Suprapubic skin (tissue), 4 donors: ENCODE results near the gene PRKAG2. TPM values are rescaled to one million over a fixed set of nuclear protein-coding genes. Genes with fewer than 3 reads are reported as not detected.

Experiments used
- DNase-seq, 2 donors: peaks; one replicate each; pipeline ENCODE4 v3.0.0-alpha.2; 2019; ENCODE audit warnings: low spot score in 2 of 2
- H3K27ac ChIP-seq: fragments of 200-600 bp; sonication (generic); one replicate; pipeline ENCODE4 v1.5.1; 2019
- H3K27me3 ChIP-seq: fragments of 200-600 bp; sonication (generic); one replicate; pipeline ENCODE4 v1.5.1; 2019
- H3K36me3 ChIP-seq: fragments of 200-600 bp; sonication (generic); one replicate; pipeline ENCODE4 v1.5.1; 2019
- H3K4me1 ChIP-seq: fragments of 200-600 bp; sonication (generic); one replicate; pipeline ENCODE4 v1.5.1; 2019
- H3K4me3 ChIP-seq: fragments of 200-600 bp; sonication (generic); one replicate; pipeline ENCODE4 v1.5.1; 2019; ENCODE audit warnings: mild to moderate bottlenecking
- H3K9me3 ChIP-seq: fragments of 200-600 bp; sonication (generic); one replicate; pipeline ENCODE4 v1.5.1; 2019
- CTCF ChIP-seq, 2 donors: fragments of 200-600 bp in 1 of 2; fragments of 450-650 bp in 1 of 2; sonication (generic) in 1 of 2; IDR thresholded peaks; one replicate each; pipeline ENCODE4 v1.5.1; 2016 to 2019; ENCODE audit warnings: antibody characterized with exemption in 2 of 2, mild to moderate bottlenecking in 1 of 2, moderate library complexity in 1 of 2
- EP300 ChIP-seq: sonication (generic); formaldehyde crosslinking; IDR thresholded peaks from one replicate; pipeline ENCODE4 v1.6.1; 2017; ENCODE audit warnings: antibody characterized with exemption
- POLR2A ChIP-seq, 2 donors: fragments of 450-650 bp; IDR thresholded peaks; one replicate each; pipeline ENCODE4 v1.6.1; 2017; ENCODE audit warnings: antibody characterized with exemption in 2 of 2, mild to moderate bottlenecking in 2 of 2, moderate library complexity in 2 of 2
- POLR2AphosphoS5 ChIP-seq, 3 donors: sonication (generic); formaldehyde crosslinking; IDR thresholded peaks; one replicate each; pipeline ENCODE4 v1.6.1; 2017; ENCODE audit warnings: antibody characterized with exemption in 3 of 3
- WGBS: methylation state at CpG from one replicate; pipeline ENCODE4 v1.1.5; 2018; 5-methylcytosine and 5-hydroxymethylcytosine counted together
- total RNA-seq, 4 donors: library from RNA; depleted of rRNA; stranded (reverse); fragments of >200 nt; gene quantifications; one replicate each; pipeline ENCODE4 v1.1.0, GENCODE V29; 2016

PRKAG2 gene
- total RNA-seq, 4 donors from 2014 or later: 16.5 to 40.0 (median 17.3) TPM

- DNase-seq: no peak
- 66% methylated on average over 14 of the region's 14 CpGs for WGBS
- H3K4me3 ChIP-seq: no peak overlapping the region
- H3K27me3 ChIP-seq: no peaks in the 10 kb centered on the region
- no peaks in the 10 kb centered on the region for H3K9me3 ChIP-seq
- no peaks in the 10 kb centered on the region for H3K4me1 ChIP-seq
- no peaks in the 10 kb centered on the region for H3K36me3 ChIP-seq
- no peak overlapping the region for H3K27ac ChIP-seq
- no peak for TF ChIP-seq EP300
- TF ChIP-seq CTCF (IDR thresholded peaks at IDR 0.05): no peak
- no peak for TF ChIP-seq POLR2AphosphoS5 (IDR thresholded peaks at IDR 0.05)
- TF ChIP-seq POLR2A (IDR thresholded peaks at IDR 0.05): no peak
Measured at GRCh38 chr7:151715666-151716315, 161.1 kb downstream of the PRKAG2 start.

- TF ChIP-seq CTCF (IDR thresholded peaks at IDR 0.05): no peak
- TF ChIP-seq POLR2A (IDR thresholded peaks at IDR 0.05): no peak
- TF ChIP-seq POLR2AphosphoS5 (IDR thresholded peaks at IDR 0.05): no peak
- no peak for TF ChIP-seq EP300
- H3K27me3 ChIP-seq: no peaks in the 10 kb centered on the region
- WGBS: 91% methylated on average over 24 of the region's 24 CpGs
- no peak overlapping the region for H3K4me3 ChIP-seq
- DNase-seq: no peak
- H3K27ac ChIP-seq: no peak overlapping the region
- H3K9me3 ChIP-seq: no peaks in the 10 kb centered on the region
- H3K4me1 ChIP-seq: no peaks in the 10 kb centered on the region
- no peaks in the 10 kb centered on the region for H3K36me3 ChIP-seq
Measured at GRCh38 chr7:151714201-151714600, 162.7 kb downstream of the PRKAG2 start.

- WGBS: 84% methylated on average over 7 of the region's 7 CpGs
- Histone ChIP-seq H3K27ac (no peak overlapping the region), H3K36me3 (no peaks in the 10 kb centered on the region), H3K27me3 (no peaks in the 10 kb centered on the region), H3K9me3 (no peaks in the 10 kb centered on the region), H3K4me1 (no peaks in the 10 kb centered on the region), H3K4me3 (no peak overlapping the region)
- TF ChIP-seq POLR2AphosphoS5 (IDR thresholded peaks at IDR 0.05): no peak
- TF ChIP-seq POLR2A (IDR thresholded peaks at IDR 0.05): no peak
- no peak for TF ChIP-seq CTCF (IDR thresholded peaks at IDR 0.05)
- no peak for TF ChIP-seq EP300
- DNase-seq: no peak
Measured at GRCh38 chr7:151712810-151713125, 164.1 kb downstream of the PRKAG2 start.

- WGBS: 80% methylated on average over 14 of the region's 25 CpGs
- Histone ChIP-seq H3K4me3 (no peak overlapping the region), H3K27ac (no peak overlapping the region), H3K9me3 (no peaks in the 10 kb centered on the region), H3K27me3 (no peaks in the 10 kb centered on the region), H3K4me1 (no peaks in the 10 kb centered on the region), H3K36me3 (no peaks in the 10 kb centered on the region)
- no peak for DNase-seq
- TF ChIP-seq EP300 (no peak), POLR2A (IDR thresholded peaks at IDR 0.05) (no peak), POLR2AphosphoS5 (IDR thresholded peaks at IDR 0.05) (no peak), CTCF (IDR thresholded peaks at IDR 0.05) (no peak)
Measured at GRCh38 chr7:151711906-151712809, 164.8 kb downstream of the PRKAG2 start.

- peaks cover 4% of the 10 kb centered on the region for H3K4me1 ChIP-seq
Measured at GRCh38 chr7:151711435-151711872, 165.5 kb downstream of the PRKAG2 start.

More at GRCh38 chr7:151711435-151711872, 165.5 kb downstream of the PRKAG2 start:
- 86% methylated on average over 3 of the region's 3 CpGs for WGBS
- DNase-seq: no peak
- Histone ChIP-seq H3K4me3 (no peak overlapping the region), H3K27ac (no peak overlapping the region), H3K9me3 (no peaks in the 10 kb centered on the region), H3K27me3 (no peaks in the 10 kb centered on the region), H3K36me3 (no peaks in the 10 kb centered on the region)
- TF ChIP-seq EP300: no peak
- no peak for TF ChIP-seq POLR2AphosphoS5 (IDR thresholded peaks at IDR 0.05)
- no peak for TF ChIP-seq CTCF (IDR thresholded peaks at IDR 0.05)
- no peak for TF ChIP-seq POLR2A (IDR thresholded peaks at IDR 0.05)
